GM12878 (cell line): Measurements from ENCODE around the gene MIA2. TPM values are rescaled to one million over a fixed set of nuclear protein-coding genes. Genes with fewer than 3 reads are reported as not detected.

Source experiments
- ATAC-seq: fragments of 200-7000 bp; cut with Tn5 transposase; 3 replicates; pipeline ENCODE4 v1.9.1; 2020; ENCODE audit warnings: mild to moderate bottlenecking, moderate library complexity
- BruUV-seq: library from RNA; stranded (reverse); fragments of 400-500 nt; replicated peaks from 2 replicates; lab custom pipeline; 2021; lab: Mats Ljungman, UMichigan
- CTCF ChIA-PET: fragments of 300-600 bp; sonication (Branson Sonifier 250); formaldehyde crosslinking; extraction: SDS; loops from one replicate; lab custom pipeline; 2021; ENCODE audit warnings: inconsistent platforms; lab: Yijun Ruan, JAX
- POLR2A ChIA-PET: fragments of 350-600 bp; formaldehyde crosslinking; extraction: SDS; loops from one replicate; lab custom pipeline; 2021; ENCODE audit warnings: inconsistent platforms; lab: Charles Lee
- RAD21 ChIA-PET: fragments of 300-600 bp; sonication (Branson Sonifier 250); formaldehyde crosslinking; loops from one replicate; lab custom pipeline; 2023; ENCODE audit warnings: antibody characterized with exemption; ENCODE audit not compliant: unreplicated experiment; lab: Charles Lee
- SMC1A ChIA-PET: fragments of 300-600 bp; sonication (Branson Sonifier 250); formaldehyde crosslinking; loops from one replicate; lab custom pipeline; 2023; ENCODE audit not compliant: unreplicated experiment, uncharacterized antibody; lab: Charles Lee
- DNase-seq: peaks from one replicate; pipeline ENCODE4 v3.0.0-alpha.2; 2011; ENCODE audit warnings: low read depth, low spot score
- FAIRE-seq: peaks from 3 replicates; lab custom pipeline; 2011; peaks lifted over from hg19 to GRCh38; lab: Jason Lieb, UNC
- H2AFZ ChIP-seq: 2 replicates; pipeline ENCODE4 v1.6.0; 2011; ENCODE audit warnings: low read depth, low read length, control low read depth; ENCODE audit not compliant: control insufficient read depth
- H3K27ac ChIP-seq: 2 replicates; pipeline ENCODE4 v1.5.1; 2011; ENCODE audit warnings: control low read depth; ENCODE audit not compliant: control insufficient read depth, insufficient read depth
- H3K27me3 ChIP-seq, 2 experiments: replicated peaks in 1 of 2; 2 replicates each; pipeline versions ENCODE4 v1.6.0 to v1.6.1; 2011; ENCODE audit warnings: low read length in 1 of 2; ENCODE audit not compliant: control insufficient read depth in 2 of 2, insufficient read depth in 2 of 2
- H3K36me3 ChIP-seq, 2 experiments: 2 replicates each; pipeline ENCODE4 v1.5.1; 2011; ENCODE audit warnings: low read length in 1 of 2; ENCODE audit not compliant: control insufficient read depth in 2 of 2, insufficient read depth in 2 of 2
- H3K4me1 ChIP-seq: 2 replicates; pipeline ENCODE4 v1.6.1; 2011; ENCODE audit warnings: mild to moderate bottlenecking, low read length, moderate library complexity, mixed read lengths; ENCODE audit not compliant: control insufficient read depth, insufficient read depth
- H3K4me2 ChIP-seq: 2 replicates; pipeline ENCODE4 v1.6.0; 2011; ENCODE audit warnings: control low read depth; ENCODE audit not compliant: control insufficient read depth, insufficient read depth
- H3K4me3 ChIP-seq: fragments of 200-600 bp; sonication (generic); 2 replicates; pipeline ENCODE4 v1.5.1; 2016
- H3K79me2 ChIP-seq: 2 replicates; pipeline ENCODE4 v1.6.0; 2011; ENCODE audit warnings: low read length; ENCODE audit not compliant: control insufficient read depth, insufficient read depth
- H3K9ac ChIP-seq: 2 replicates; pipeline ENCODE4 v1.8.0; 2011; ENCODE audit warnings: low read length, control low read depth, mixed read lengths; ENCODE audit not compliant: control insufficient read depth, insufficient read depth
- H3K9me3 ChIP-seq: replicated peaks from 3 replicates; pipeline ENCODE4 v1.5.1; 2011; ENCODE audit warnings: mild to moderate bottlenecking, low read length; ENCODE audit not compliant: control insufficient read depth, insufficient read depth
- H4K20me1 ChIP-seq: 2 replicates; pipeline ENCODE4 v1.6.0; 2011; ENCODE audit not compliant: control insufficient read depth, insufficient read depth
- CBFB ChIP-seq: IDR thresholded peaks from 2 replicates; pipeline ENCODE4 v1.6.1; 2016; ENCODE audit warnings: antibody characterized with exemption, low read depth
- CTCF ChIP-seq, 3 experiments: IDR thresholded peaks in 2 of 3; conservative IDR thresholded peaks in 1 of 3; 2 replicates each; pipeline ENCODE4 v1.5.1; 2011; ENCODE audit warnings: low read depth in 3 of 3, low read length in 3 of 3, mild to moderate bottlenecking in 3 of 3, control low read depth in 2 of 3, moderate library complexity in 2 of 3, inconsistent platforms in 1 of 3, mixed read lengths in 1 of 3; ENCODE audit not compliant: control insufficient read depth in 2 of 3, insufficient read depth in 1 of 3; ENCODE audit errors: extremely low read depth in 1 of 3
- PAX5 ChIP-seq: IDR thresholded peaks from 2 replicates; pipeline ENCODE4 v1.6.1; 2011; ENCODE audit warnings: low read depth, low read length, borderline replicate concordance
- PBX3 ChIP-seq: IDR thresholded peaks from 2 replicates; pipeline ENCODE4 v1.6.1; 2011; ENCODE audit warnings: mild to moderate bottlenecking, low read depth, low read length, moderate library complexity; ENCODE audit not compliant: insufficient replicate concordance
- POU2F2 ChIP-seq: IDR thresholded peaks from 3 replicates; pipeline ENCODE4 v1.6.1; 2011; ENCODE audit warnings: low read depth, mild to moderate bottlenecking, low read length, borderline replicate concordance
- SRF ChIP-seq, 2 experiments: IDR thresholded peaks; 2 replicates each; pipeline ENCODE4 v1.6.1; 2011; ENCODE audit warnings: low read depth in 2 of 2, low read length in 2 of 2, mild to moderate bottlenecking in 1 of 2, moderate library complexity in 1 of 2
- STAT1 ChIP-seq: fragments of 450-650 bp; conservative IDR thresholded peaks from 2 replicates; pipeline ENCODE4 v1.6.1; 2014; ENCODE audit warnings: antibody characterized with exemption, mild to moderate bottlenecking
- STAT3 ChIP-seq: IDR thresholded peaks from 2 replicates; pipeline ENCODE4 v1.6.1; 2011; ENCODE audit warnings: low read depth, low read length, improper control_type of control experiment
- ZNF592 ChIP-seq: fragments of 450-650 bp; IDR thresholded peaks from 2 replicates; pipeline ENCODE4 v1.6.1; 2017; ENCODE audit warnings: mild to moderate bottlenecking, moderate library complexity
- WGBS: methylation state at CpG from one replicate; pipeline ENCODE4 v1.1.6; 2016; ENCODE audit warnings: low lambda C conversion rate; ENCODE audit not compliant: insufficient replicate concordance, insufficient coverage; ENCODE audit errors: missing lambda C conversion rate; 5-methylcytosine and 5-hydroxymethylcytosine counted together
- in situ Hi-C: fragments of 300-500 bp; cut with MboI; formaldehyde crosslinking; loops from 9 replicates; pipeline ENCODE4 v1.14.3; 2018; ENCODE audit warnings: mixed read lengths
- intact Hi-C: fragments of 100-400 bp; cut with micrococcal nuclease; formaldehyde crosslinking; loops from one replicate; pipeline ENCODE4 v1.14.2; 2022; ENCODE audit not compliant: unreplicated experiment
- polyA plus RNA-seq, 11 experiments: library from polyadenylated mRNA; depleted of rRNA in 4 of 11; unstranded in 6 of 11; stranded (reverse) in 5 of 11; fragments of >200 nt; fragmentation: Nextera tagmentation in 4 of 11; fragmentation: Illumina TruSeq in 1 of 11; extraction: Ambion mirVana in 4 of 11; extraction: Trizol in 1 of 11; gene quantifications; 1 replicate in 1 of 11; 2 replicates in 10 of 11; pipeline versions ENCODE4 v1.2.1 to v1.2.3, GENCODE V29; 2011 to 2016; ENCODE audit warnings: inconsistent platforms in 2 of 11, missing spikeins in 2 of 11, low read depth in 1 of 11
- total RNA-seq, 4 experiments: library from RNA; depleted of rRNA in 3 of 4; stranded (reverse); fragments of >200 nt in 3 of 4; fragmentation: Illumina TruSeq in 1 of 4; extraction: Trizol in 1 of 4; gene quantifications; 2 replicates each; pipeline versions ENCODE4 v1.2.1 to v1.2.3, GENCODE V29; 2013 to 2021
- TF ChIP-seq, protein P1 (sequence below): fragments of 450-650 bp; formaldehyde crosslinking; IDR thresholded peaks from 2 replicates; pipeline ENCODE4 v1.4.0; 2020; ENCODE audit warnings: mild to moderate bottlenecking, moderate library complexity

MIA2 gene
- total and polyA plus RNA-seq, 10 of the 15 experiments (the other 5 are each of a cell fraction or from before 2014, with no cell fraction given): 6.3 to 36.8 (median 17.1) TPM

- Histone ChIP-seq H3K27me3 (no peaks in the 10 kb centered on the region), H4K20me1 (no peaks in the 10 kb centered on the region), H3K36me3 (peaks cover 0 to 5% of the 10 kb centered on the region in 2 experiments; a peak in 1 of 4 replicates), H2AFZ (no peak overlapping the region), H3K4me1 (no peaks in the 10 kb centered on the region), H3K9ac (no peak overlapping the region), H3K4me2 (no peak overlapping the region), H3K79me2 (no peaks in the 10 kb centered on the region), H3K4me3 (no peak overlapping the region), H3K27ac (no peak overlapping the region), H3K9me3 (no peaks in the 10 kb centered on the region)
- WGBS: 100% methylated on average over 1 of the region's 1 CpG
- ChIA-PET RAD21 (no interaction called here), POLR2A (no interaction called here), CTCF (no interaction called here), SMC1A (no interaction called here)
- FAIRE-seq (no peak), DNase-seq (no peak), ATAC-seq (no peak)
- no TSS peak for BruUV-seq
- in situ Hi-C loops: no loop called here
- intact Hi-C loops: no loop called here
- no peak for TF ChIP-seq POU2F2
- TF ChIP-seq STAT3: no peak
- no peak for TF ChIP-seq PBX3
- TF ChIP-seq PAX5: no peak
- TF ChIP-seq CTCF (IDR thresholded peaks at IDR 0.05 in 2 of 3, conservative IDR thresholded peaks at IDR 0.05 in 1 of 3; ENCODE audit: control insufficient read depth in 2 of 3, extremely low read depth in 1 of 3, insufficient read depth in 1 of 3, low read depth in 3 of 3, low read length in 3 of 3): no peak
- no peak for TF ChIP-seq STAT1
- no peak for TF ChIP-seq SRF (IDR thresholded peaks at IDR 0.05; ENCODE audit: low read depth in 2 of 2, low read length in 2 of 2)
- TF ChIP-seq, protein P1, sequence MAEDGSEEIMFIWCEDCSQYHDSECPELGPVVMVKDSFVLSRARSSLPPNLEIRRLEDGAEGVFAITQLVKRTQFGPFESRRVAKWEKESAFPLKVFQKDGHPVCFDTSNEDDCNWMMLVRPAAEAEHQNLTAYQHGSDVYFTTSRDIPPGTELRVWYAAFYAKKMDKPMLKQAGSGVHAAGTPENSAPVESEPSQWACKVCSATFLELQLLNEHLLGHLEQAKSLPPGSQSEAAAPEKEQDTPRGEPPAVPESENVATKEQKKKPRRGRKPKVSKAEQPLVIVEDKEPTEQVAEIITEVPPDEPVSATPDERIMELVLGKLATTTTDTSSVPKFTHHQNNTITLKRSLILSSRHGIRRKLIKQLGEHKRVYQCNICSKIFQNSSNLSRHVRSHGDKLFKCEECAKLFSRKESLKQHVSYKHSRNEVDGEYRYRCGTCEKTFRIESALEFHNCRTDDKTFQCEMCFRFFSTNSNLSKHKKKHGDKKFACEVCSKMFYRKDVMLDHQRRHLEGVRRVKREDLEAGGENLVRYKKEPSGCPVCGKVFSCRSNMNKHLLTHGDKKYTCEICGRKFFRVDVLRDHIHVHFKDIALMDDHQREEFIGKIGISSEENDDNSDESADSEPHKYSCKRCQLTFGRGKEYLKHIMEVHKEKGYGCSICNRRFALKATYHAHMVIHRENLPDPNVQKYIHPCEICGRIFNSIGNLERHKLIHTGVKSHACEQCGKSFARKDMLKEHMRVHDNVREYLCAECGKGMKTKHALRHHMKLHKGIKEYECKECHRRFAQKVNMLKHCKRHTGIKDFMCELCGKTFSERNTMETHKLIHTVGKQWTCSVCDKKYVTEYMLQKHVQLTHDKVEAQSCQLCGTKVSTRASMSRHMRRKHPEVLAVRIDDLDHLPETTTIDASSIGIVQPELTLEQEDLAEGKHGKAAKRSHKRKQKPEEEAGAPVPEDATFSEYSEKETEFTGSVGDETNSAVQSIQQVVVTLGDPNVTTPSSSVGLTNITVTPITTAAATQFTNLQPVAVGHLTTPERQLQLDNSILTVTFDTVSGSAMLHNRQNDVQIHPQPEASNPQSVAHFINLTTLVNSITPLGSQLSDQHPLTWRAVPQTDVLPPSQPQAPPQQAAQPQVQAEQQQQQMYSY (CRISPR knock-in tag): no peak
- TF ChIP-seq ZNF592: no peak
- no peak for TF ChIP-seq CBFB
Measured at GRCh38 chr14:39315859-39316444, 82.2 kb downstream of the MIA2 start.
